NCI-H82 treated with DMSO at 0.1 percent for 48 hours (cell line): ENCODE data around the gene EHF.

ENCODE experiments used
- DNase-seq: peaks from one replicate; lab custom pipeline; 2025; ENCODE audit not compliant: unreplicated experiment; lab: John Stamatoyannopoulos, UW

Gene EHF

GRCh38 chr11:34623463-34623862 lies 2.6 kb downstream of the EHF start:
- DNase-seq: no peak

GRCh38 chr11:34624069-34624468 lies 3.2 kb downstream of the EHF start:
- DNase-seq: no peak

DNA sequence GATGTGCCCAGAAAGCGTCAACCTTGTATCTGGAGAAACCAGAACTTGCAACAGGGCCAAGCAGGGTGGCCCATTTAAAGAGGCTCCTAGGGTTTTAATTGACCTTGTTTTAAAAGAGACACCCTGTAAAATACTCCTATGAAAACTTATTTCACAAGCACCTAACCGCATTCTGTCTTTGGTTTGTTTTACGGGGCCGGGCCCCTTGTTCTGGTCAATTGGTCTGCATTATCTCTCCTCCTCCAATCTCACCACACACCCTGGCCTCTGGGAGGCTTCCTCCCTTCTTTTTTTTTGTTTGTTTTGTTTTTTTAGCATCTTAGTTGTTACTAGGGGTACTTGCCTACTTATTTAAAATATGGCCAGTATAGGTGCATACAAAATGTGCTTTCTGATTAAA lies 4.7 kb downstream of the EHF start:
- no peak for DNase-seq

DNA sequence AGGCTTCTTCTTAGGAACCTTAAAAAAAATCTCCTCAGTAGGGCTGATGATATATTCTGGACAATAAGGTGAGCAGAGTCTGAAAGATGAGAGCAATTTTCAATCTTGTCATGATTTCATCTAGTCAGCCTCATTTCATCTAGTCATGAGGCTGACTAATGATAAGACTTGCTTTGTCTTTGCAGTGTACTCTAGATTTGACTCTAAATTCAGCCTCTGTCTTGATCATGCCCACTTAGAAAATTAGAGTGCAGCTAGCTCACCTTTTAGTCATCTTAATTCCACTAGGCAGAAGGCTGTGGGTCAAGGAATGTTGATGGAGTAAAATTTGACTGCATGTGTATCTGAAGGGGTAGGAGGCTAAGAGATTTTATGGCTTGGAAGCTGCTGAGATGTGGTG lies 5.5 kb downstream of the EHF start:
- DNase-seq: no peak

DNA sequence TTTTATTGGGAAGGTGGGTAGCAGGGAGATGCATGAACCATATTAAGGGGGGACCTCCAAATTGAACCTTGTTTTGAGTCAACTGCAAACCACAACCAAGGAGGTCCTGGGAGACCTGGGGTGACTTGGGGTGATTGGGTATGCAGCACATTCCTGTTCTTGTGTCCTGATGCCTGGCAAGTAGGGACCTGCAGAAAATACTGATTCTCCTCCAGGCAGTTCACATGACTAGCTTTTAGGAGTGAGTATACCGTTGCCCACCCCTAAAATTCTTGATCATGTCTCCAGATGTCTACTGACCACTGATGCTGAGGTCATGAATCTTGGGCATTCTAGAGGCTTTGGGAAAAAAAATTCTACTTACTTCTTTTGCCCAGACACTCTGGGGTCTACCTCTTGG lies 6.3 kb downstream of the EHF start:
- no peak for DNase-seq

DNA sequence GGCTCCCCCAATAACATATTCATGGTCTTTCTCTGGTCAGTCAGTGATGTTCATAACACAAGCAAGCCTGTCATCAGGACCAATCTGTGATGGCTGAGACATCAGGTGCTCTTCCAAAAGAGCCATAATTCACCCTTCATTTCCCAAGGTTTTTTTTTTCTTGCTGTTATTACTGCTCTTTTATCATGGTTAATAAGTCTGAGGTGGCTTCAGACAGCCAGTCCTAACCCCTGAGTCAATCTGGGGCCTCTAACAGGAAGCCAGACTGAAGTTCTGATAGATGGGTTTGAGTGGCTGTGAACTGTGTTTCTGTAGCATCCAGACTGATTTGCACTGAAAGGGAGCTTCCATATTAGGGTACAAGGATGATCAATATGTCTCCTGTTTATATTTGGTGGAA lies 8.8 kb downstream of the EHF start:
- no peak for DNase-seq

GRCh38 chr11:34630544-34630943 lies 9.7 kb downstream of the EHF start:
- no peak for DNase-seq

- DNase-seq: no peak
Measured at GRCh38 chr11:34631297-34631696, 10.4 kb downstream of the EHF start.

DNA sequence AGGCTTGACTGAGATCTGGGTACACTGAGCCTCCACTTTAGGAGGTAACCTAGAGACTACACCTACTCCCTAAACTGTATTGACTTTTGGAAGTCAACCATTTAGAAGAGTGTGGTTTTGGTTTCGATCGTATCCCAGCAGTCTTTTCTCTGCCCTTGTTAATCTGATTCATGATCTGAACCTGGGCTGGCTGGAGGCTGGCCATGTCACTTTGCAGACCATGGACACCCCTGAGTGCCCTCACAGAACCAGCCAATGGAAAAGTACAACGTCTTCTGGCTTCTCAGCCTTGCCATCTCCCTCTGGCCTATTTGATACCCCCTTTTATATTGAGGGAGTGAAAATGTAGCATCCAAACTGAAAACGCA lies 10.8 kb downstream of the EHF start:
- no peak for DNase-seq

GRCh38 chr11:34632105-34632791 lies 11.4 kb downstream of the EHF start:
- DNase-seq: no peak

DNA sequence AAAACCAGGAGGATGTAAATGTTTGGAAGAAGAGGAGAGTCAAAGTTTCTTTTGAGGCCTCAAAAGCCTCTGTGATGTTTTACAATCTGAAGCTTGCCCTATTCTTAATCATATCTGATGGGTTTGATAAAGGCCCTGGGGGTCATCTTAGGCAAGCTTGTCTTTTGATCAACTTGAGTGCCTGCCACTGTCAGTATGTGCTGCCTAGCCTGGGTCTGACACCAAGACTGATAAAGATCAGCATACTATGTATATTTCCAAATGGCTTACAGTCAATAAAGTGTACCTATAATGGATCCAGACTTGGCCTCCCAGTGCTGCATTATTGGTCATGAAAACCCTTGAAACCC lies 12.7 kb downstream of the EHF start:
- no peak for DNase-seq

DNA sequence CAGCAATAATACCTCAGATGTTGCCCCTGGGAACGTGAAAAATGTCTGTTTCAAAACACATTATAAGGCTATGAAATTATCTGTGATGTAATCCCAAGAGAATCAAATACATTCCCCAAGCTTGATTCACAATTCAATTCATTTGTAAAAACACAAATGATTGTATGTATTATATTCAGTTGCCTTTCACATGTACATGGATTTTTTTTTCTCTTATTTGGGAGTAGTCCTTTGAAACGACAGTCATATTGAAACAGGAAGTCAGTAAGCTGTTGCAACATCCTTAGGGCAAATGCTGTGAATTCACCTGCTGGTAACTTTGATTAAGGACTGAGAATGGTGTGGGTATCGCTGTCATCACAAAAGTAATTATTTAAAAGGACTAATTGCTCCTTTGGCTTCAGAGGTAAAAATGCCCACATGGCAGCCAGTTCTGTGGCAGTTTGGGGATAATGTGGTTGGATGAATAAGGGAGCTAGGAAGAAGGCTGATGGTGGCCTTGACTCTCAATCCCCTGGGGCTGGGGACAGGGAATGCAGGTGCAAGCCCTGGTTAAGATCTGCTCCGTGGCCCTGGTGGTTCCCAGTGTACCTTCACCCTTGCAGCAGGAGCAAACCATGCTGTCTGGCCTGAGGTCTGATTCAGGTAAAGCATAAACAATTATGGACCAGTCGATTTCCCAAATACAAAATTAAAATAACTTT lies 13.2 kb downstream of the EHF start:
- no peak for DNase-seq

GRCh38 chr11:34634694-34635062 lies 13.8 kb downstream of the EHF start:
- DNase-seq: no peak

DNA sequence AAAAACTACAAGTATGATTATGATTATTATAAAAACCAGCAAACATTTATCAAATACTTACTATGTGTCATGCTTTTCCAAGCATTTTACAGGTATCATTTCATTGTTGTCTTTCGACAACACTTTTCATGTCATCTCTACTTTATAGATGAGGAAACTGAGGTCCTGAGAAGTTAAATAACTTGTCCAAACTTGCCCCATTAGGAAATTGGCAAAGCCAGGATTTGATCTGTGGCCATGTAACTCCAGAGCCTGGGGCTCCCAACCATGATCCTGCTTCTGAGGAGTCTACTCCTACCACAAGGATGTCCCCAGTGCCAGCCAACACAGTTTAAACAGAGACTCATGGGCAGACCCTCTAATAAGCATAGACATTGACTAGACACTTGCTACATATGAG lies 15.2 kb downstream of the EHF start:
- no peak for DNase-seq

DNA sequence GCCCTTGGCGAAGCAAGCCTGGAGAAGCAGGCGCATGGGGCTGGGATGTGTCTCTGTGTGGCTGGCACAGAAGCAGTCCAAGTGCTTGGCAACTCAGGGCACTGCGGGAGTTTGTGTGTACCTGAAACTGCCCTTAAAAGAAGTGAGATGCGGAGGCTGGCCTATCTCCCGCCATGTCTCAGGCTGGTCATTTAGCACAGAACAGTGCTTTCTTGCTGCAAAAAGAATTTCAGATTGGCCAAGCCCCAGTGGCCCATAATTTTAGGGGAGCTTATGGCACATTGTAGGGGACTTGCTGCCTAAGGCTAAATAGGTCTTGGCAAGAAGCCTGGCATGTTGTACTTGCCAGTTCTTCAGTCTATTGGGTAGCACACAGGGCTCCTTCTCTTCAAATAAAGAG lies 16.4 kb downstream of the EHF start:
- no peak for DNase-seq

GRCh38 chr11:34638897-34639296 lies 18.0 kb downstream of the EHF start:
- no peak for DNase-seq

DNA sequence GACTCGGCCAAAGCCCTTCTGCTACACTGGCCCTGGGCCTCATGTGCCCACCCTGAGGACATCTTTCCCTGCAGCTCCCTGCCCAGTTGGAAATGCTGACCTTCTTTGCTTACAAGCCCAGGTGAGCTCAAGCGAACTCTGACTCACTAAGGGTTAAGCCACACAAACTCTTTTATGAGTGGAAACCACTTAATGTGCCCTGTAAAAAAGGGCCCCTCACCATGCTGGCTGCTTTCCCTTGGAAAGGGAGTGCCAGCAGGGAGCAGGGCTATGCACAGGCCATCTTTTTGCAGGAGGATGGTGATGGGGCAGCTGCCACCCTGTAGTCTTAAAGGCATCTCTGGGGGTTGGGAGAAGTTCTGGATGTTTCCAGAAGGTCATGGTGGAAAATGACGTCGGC lies 18.7 kb downstream of the EHF start:
- no peak for DNase-seq

DNA sequence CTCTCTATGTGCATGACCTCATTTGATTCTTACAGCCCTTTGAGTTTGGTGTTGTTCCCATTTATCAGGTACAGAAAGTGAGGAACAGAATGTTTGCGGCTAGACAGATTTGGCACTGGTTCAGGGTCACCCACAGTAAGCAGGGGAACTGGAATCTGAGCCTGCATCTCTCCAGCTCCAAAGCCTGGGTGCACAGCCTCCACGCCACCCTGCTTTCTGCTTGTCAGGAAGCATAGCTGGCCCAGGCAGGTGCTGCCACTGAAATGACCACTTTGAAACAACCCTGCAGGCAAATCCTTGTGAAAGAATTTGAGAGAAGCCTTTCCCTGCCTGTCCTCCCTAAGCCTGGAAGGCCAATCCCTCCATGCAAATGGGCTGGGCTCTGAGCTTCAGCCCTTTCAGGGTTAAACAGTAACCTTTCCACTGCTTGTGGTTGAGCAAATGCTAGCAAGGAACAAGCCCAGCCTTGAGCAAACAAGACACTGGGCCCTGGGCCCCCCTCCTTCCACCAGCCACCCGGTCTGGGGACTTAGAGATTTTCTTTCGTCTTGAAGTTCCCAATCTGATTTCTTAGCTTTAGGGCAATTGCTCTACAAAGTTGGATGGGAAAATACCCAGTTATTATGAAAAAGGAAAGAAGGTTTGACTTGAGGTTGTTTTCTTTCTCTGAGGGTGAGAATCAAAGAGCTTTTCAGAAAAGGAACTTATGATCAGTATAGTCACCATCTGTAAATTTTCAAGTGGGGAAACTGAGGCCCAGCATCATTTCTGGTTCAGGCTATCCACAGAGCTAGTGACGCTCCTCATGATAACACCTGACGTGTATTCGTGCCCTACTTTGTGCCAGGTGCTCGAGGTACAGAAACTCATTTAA lies 19.4 kb downstream of the EHF start:
- DNase-seq: no peak

DNA sequence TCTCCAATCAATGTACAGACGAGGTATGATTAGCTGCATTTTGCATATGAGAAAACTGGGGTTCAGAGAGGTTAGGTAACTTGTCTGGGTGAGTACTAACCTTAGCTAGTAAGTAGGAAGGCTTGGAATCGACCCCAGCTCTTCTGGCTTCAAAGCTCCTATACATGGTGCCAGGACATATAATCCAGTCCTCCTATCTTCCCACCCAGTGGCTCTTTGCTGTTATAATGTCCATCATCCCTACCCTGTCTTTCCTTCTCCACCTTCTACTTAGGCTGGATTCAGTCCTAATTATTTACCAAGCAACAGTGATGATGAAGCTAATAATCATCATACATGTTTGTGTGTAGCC lies 20.0 kb downstream of the EHF start:
- no peak for DNase-seq

- DNase-seq: no peak
Measured at GRCh38 chr11:34641456-34641855, 20.6 kb downstream of the EHF start.

GRCh38 chr11:34642001-34642554 lies 21.2 kb downstream of the EHF start:
- no peak for DNase-seq

DNA sequence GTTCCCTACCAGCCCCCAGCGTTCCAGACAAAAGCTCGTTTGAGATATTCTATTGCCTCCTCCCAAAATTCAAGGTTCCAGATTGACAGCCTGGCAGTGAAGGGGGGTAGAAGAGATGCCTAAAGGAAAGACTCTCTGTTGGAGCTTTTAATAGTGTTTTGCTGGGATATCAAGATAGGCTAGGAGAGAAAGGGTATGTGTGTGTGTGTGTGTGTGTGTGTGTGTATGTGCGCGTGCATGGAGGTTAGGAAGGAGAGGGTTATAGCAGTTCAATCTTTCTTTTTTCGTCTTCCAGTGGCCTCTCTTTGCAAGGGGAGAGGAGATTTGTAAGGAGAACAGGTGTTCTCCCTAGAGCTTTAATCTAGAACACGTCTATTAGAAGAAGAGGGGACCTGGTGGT lies 22.0 kb downstream of the EHF start:
- DNase-seq: no peak
